GM12801 (cell line): ENCODE data around the gene SLPI.

Source experiments
- CTCF ChIP-seq: IDR thresholded peaks from one replicate; pipeline ENCODE4 v1.5.1; 2011; ENCODE audit warnings: control low read depth; ENCODE audit not compliant: insufficient read length; ENCODE audit errors: extremely low read depth

Gene SLPI

DNA sequence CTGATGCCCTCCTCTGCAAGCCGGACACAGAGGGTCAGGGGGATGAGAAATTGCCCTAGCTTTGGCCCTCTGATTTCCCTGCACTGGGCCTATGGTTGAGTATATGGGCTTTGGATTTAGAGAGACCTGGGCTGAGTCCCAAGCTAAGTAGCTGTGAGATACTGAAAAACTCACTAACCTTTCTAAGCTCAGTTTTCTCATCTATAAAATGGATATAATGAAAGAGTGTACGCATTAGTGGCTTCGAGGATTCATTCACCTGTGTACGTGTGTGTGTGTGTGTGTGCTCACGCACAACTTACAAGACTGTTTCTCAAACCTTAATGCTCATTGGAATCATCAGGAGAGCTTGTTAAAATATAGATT, 39.6 kb upstream of the SLPI start:
- TF ChIP-seq CTCF, result no peak

DNA sequence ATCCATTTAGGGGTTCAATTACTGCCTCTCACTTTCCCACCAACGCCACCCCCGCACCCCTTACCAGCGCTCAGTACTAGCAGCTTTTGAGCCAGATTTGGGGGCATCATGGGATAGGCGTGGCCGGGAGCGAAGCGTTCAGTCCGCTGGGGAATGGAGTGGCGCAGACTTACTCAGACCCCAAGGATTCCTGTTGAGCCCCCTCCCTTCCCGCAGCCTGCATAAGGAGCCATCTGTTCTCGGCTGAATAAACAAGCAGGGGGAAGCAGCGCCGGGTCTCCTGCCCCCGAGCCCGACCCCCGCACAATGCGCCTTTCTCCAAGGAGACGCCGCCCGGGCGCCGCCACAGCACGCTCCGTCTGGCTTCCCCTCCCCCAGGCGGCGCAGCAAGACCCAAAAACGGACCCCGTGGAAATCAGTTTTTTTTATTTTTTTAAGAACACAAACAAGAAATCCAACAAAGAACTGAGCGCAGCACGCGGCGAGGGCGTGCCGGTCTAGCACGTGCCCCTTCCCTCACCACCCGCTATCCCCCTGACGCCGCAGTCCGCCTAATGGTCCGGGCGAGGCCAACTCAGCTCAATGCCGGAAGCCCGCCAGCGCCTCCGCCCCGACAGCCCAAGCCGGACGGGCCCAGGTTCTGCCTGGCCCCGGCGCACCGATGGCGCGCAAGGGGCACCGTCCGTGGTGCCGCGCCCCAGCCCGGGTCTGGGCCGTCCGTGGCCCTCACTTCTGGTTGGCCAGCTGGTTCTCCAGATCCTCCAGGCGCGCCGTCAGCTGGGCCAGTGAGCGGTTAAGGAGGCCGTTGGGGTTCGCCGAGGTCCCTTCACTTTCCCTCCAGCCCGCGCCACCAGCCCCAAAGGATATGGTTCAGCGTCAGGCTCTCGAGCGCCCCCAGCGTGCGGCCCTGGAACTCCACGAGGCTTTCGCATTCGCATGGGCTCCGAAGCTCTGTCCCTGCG, 39.0 kb upstream of the SLPI start:
- TF ChIP-seq CTCF, result no peak

GRCh38 chr20:45292343-45292742, 38.0 kb upstream of the SLPI start:
- no peak for TF ChIP-seq CTCF

- TF ChIP-seq CTCF, result no peak
These were observed 37.2 kb upstream of the SLPI start for GRCh38 chr20:45291526-45291925.

DNA sequence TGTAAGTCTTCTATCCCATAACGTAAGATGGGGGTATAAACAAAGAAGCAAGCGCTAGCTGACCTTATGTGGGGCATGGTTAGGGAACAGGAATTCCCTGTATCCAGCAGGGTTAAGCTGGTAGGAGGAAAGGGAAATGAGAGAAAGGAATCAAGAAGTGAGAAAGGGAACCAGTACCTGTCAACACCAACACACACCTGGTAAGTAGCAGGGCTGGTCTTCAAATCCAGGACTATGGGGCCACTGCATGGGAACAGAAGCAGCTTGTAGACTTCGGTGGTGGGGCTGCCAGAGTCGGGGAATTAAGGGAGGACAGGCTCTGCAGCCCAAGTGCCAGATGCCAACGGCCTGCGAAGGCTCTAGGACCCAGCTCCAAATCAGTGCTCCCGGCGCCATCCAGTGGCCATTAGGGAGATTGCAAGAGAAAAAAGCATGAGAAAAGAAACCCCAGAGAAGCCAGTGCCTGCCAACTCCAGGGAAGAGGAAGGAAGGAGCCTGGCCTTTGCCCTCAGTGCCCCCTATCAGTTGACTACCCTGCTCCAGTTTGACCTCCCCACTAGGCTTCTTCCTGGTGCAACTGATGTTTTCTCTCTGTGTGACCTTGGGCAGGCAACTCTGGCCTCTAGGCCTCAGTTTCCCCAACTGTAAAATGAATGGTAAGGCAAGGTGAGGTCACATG, 36.5 kb upstream of the SLPI start:
- TF ChIP-seq CTCF, result no peak

DNA sequence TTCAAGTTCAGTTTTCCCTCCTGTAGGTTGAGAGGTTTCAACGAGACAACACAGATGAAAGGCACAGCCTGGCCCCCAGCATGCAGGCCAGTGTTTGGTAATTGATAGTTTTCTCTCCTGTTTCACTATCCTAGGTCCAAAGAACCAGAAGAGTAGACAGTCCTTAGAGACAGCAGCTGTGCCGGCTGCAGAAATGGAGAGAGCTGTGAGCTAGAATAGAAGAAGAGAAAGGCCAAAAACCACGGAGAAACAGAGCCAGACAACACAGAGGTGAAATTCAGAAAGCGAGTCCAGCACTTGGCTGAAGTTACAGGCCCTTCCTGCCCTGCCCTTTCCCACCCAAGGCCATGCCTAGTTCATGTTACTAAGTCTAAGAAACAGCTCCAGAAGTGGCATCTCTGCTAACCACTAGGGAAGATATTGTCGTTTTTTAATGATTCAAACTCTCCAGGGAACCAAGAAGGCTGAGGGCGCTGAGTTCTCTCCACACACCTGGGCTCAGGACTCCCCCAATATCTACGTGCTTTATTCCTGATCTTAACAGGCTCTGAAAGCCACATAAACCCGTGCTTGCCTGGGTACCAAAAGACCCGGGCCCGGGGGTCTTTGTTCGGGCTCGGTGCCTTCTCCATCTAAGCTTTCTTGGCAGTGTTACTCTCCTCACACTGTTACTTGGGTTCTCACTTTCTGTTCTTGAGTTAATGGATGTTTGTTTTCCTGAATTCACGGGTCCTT, 35.7 kb upstream of the SLPI start:
- no peak for TF ChIP-seq CTCF

- TF ChIP-seq CTCF, result no peak
These were observed 34.5 kb upstream of the SLPI start for GRCh38 chr20:45288860-45289259.
